GM18508 (cell line): ENCODE data around the gene KIRREL3.
A peak's percentile ranks its signal among the peaks of the same experiment; 100 is the strongest.

Source experiments
- ATAC-seq: cut with Tn5 transposase; IDR thresholded peaks from one replicate; pipeline ENCODE4 v1.9.1; 2021; ENCODE audit warnings: moderate number of reproducible peaks; ENCODE audit not compliant: insufficient read depth, unreplicated experiment

KIRREL3 gene

GRCh38 chr11:126884594-126884993, 116.0 kb downstream of the KIRREL3 start:
- ATAC-seq: no peak

- no peak for ATAC-seq
These were observed 116.4 kb downstream of the KIRREL3 start for GRCh38 chr11:126884192-126884591.

GRCh38 chr11:126880872-126881271, 119.7 kb downstream of the KIRREL3 start:
- no peak for ATAC-seq

- ATAC-seq: no peak
These were observed 121.1 kb downstream of the KIRREL3 start for GRCh38 chr11:126879516-126879915.

- no peak for ATAC-seq
These were observed 121.6 kb downstream of the KIRREL3 start for GRCh38 chr11:126878913-126879482.

GRCh38 chr11:126874831-126875230, 125.7 kb downstream of the KIRREL3 start:
- no peak for ATAC-seq

- no peak for ATAC-seq
These were observed 126.3 kb downstream of the KIRREL3 start for GRCh38 chr11:126874276-126874675.

GRCh38 chr11:126871792-126872191, 128.8 kb downstream of the KIRREL3 start:
- no peak for ATAC-seq

- no peak for ATAC-seq
These were observed 130.5 kb downstream of the KIRREL3 start for GRCh38 chr11:126870021-126870420.

GRCh38 chr11:126868741-126869140, 131.8 kb downstream of the KIRREL3 start:
- no peak for ATAC-seq

- no peak for ATAC-seq
These were observed 135.6 kb downstream of the KIRREL3 start for GRCh38 chr11:126864934-126865333.

GRCh38 chr11:126863294-126863997, 137.1 kb downstream of the KIRREL3 start:
- ATAC-seq: no peak

GRCh38 chr11:126862664-126863243, 137.8 kb downstream of the KIRREL3 start:
- peak; percentile 68 for ATAC-seq

- ATAC-seq: no peak
These were observed 138.6 kb downstream of the KIRREL3 start for GRCh38 chr11:126861796-126862459.

GRCh38 chr11:126857860-126858808, 142.4 kb downstream of the KIRREL3 start:
- no peak for ATAC-seq

- ATAC-seq: no peak
These were observed 145.0 kb downstream of the KIRREL3 start for GRCh38 chr11:126855536-126855935.

GRCh38 chr11:126853732-126854131, 146.8 kb downstream of the KIRREL3 start:
- peak; percentile 81 for ATAC-seq

- no peak for ATAC-seq
These were observed 155.8 kb downstream of the KIRREL3 start for GRCh38 chr11:126844789-126845188.

- ATAC-seq: no peak
These were observed 157.5 kb downstream of the KIRREL3 start for GRCh38 chr11:126843096-126843495.

GRCh38 chr11:126841999-126842398, 158.6 kb downstream of the KIRREL3 start:
- no peak for ATAC-seq
